AG09319 (cell line): Measurements from ENCODE around the gene MMP20.

Experiments used
- DNase-seq: peaks from one replicate; pipeline ENCODE4 v3.0.0-alpha.2; 2010; ENCODE audit warnings: low read depth; ENCODE audit errors: extremely low read depth
- CTCF ChIP-seq: IDR thresholded peaks from 2 replicates; pipeline ENCODE4 v1.5.1; 2011; ENCODE audit warnings: low read depth, mild to moderate bottlenecking, inconsistent platforms, low read length, moderate library complexity

Gene MMP20

GRCh38 chr11:102615077-102615893 is 9.8 kb downstream of the MMP20 start:
- no peak for TF ChIP-seq CTCF
- no peak for DNase-seq

- DNase-seq: no peak
- no peak; the same call in 1 of the 2 replicates for TF ChIP-seq CTCF
These were observed 10.6 kb downstream of the MMP20 start for GRCh38 chr11:102614485-102614884.

GRCh38 chr11:102614031-102614430 is 11.1 kb downstream of the MMP20 start:
- no peak for TF ChIP-seq CTCF
- DNase-seq: no peak

GRCh38 chr11:102613450-102613849 is 11.7 kb downstream of the MMP20 start:
- TF ChIP-seq CTCF: no peak
- DNase-seq: no peak

- no peak for DNase-seq
- no peak for TF ChIP-seq CTCF
These were observed 13.8 kb downstream of the MMP20 start for GRCh38 chr11:102611291-102611690.

GRCh38 chr11:102610200-102610599 is 14.9 kb downstream of the MMP20 start:
- TF ChIP-seq CTCF: no peak
- no peak for DNase-seq

- no peak for DNase-seq
- no peak for TF ChIP-seq CTCF
These were observed 16.4 kb downstream of the MMP20 start for GRCh38 chr11:102608699-102609098.
